Anterior cingulate cortex (tissue), 58 donors: ENCODE results near the gene LAG3.
"Not testable (repeated sequence)": the region's sequence is repeated elsewhere in the genome, so short reads cannot be mapped to it uniquely, and the experiment has no call there.

Source experiments
- DNase-seq, 58 donors: peaks; one replicate each; lab custom pipeline; 2025; lab: John Stamatoyannopoulos, UW

The LAG3 gene

GRCh38 chr12:6772331-6772695 lies at the start of gene LAG3:
Gene LAG3 (plus strand): TSS chr12:6772520. CDS start chr12:6772853, 333 bp downstream.
- no peak for DNase-seq

GRCh38 chr12:6722863-6723262 lies 49.5 kb upstream of the LAG3 start:
- no peak for DNase-seq

GRCh38 chr12:6723607-6724408 lies 48.5 kb upstream of the LAG3 start, which contains the start of gene COPS7A:
Gene COPS7A (plus strand): TSS chr12:6724046. CDS start chr12:6724657, 611 bp downstream.
- DNase-seq = peak; percentile 86 to 99 (median 97)

GRCh38 chr12:6724409-6724797 lies 47.9 kb upstream of the LAG3 start:
- peak in 9 of 58 donors; percentile 6 to 72 (median 37) for DNase-seq

- DNase-seq = no peak
Measured at GRCh38 chr12:6725350-6725749, 47.0 kb upstream of the LAG3 start.

- DNase-seq = no peak
Measured at GRCh38 chr12:6729186-6729585, 43.1 kb upstream of the LAG3 start.

GRCh38 chr12:6730169-6730568 lies 42.2 kb upstream of the LAG3 start:
- DNase-seq = no peak

- DNase-seq = no peak
Measured at GRCh38 chr12:6734506-6735387, 37.6 kb upstream of the LAG3 start.

GRCh38 chr12:6735448-6736191 lies 36.7 kb upstream of the LAG3 start:
- peak in 51 of 58 donors; percentile 1 to 80 (median 24) for DNase-seq

- DNase-seq = no peak
Measured at GRCh38 chr12:6736754-6737153, 35.6 kb upstream of the LAG3 start.

GRCh38 chr12:6742080-6742479 lies 30.2 kb upstream of the LAG3 start:
- DNase-seq = not testable (repeated sequence)

- DNase-seq = no peak
Measured at GRCh38 chr12:6742834-6743233, 29.5 kb upstream of the LAG3 start.

GRCh38 chr12:6743300-6743699 lies 29.0 kb upstream of the LAG3 start:
- not testable (repeated sequence) for DNase-seq

- DNase-seq = no peak
Measured at GRCh38 chr12:6745741-6746525, 26.4 kb upstream of the LAG3 start.

GRCh38 chr12:6747216-6747615 lies 25.1 kb upstream of the LAG3 start:
- DNase-seq = no peak

- no peak for DNase-seq
Measured at GRCh38 chr12:6748761-6749160, 23.6 kb upstream of the LAG3 start.

- DNase-seq = no peak
Measured at GRCh38 chr12:6750506-6750905, 21.8 kb upstream of the LAG3 start.

GRCh38 chr12:6751767-6752166 lies 20.6 kb upstream of the LAG3 start:
- DNase-seq = peak in 1 of 58 donors; percentile 7

- DNase-seq = peak in 17 of 58 donors; percentile 8 to 67 (median 29)
Measured at GRCh38 chr12:6752167-6752920, 20.0 kb upstream of the LAG3 start.
